ENCODE measurements around the gene MANSC1.

DNA sequence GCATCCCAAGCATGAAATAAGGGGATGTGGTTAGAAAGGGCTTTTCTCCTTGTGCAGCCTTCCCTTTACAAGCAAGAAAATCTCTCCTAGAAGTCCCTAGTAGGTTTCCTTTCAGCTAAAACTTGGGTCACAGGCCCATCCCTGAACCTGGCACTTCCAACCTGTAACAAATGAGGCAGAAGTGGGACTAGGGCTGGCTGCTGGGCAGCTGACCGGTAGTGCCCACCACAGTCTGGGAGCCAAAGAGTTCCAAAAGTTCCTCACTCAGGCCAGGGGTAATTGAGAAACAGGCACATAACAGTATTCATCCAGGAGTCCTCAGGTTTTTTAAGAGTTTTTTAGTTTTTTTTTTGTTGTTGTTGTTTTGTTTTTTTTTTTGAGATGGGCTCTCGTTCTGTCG lies 23.8 kb downstream of the MANSC1 start:
- TF ChIP-seq, protein P1, sequence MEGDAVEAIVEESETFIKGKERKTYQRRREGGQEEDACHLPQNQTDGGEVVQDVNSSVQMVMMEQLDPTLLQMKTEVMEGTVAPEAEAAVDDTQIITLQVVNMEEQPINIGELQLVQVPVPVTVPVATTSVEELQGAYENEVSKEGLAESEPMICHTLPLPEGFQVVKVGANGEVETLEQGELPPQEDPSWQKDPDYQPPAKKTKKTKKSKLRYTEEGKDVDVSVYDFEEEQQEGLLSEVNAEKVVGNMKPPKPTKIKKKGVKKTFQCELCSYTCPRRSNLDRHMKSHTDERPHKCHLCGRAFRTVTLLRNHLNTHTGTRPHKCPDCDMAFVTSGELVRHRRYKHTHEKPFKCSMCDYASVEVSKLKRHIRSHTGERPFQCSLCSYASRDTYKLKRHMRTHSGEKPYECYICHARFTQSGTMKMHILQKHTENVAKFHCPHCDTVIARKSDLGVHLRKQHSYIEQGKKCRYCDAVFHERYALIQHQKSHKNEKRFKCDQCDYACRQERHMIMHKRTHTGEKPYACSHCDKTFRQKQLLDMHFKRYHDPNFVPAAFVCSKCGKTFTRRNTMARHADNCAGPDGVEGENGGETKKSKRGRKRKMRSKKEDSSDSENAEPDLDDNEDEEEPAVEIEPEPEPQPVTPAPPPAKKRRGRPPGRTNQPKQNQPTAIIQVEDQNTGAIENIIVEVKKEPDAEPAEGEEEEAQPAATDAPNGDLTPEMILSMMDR (IDR thresholded peaks at IDR 0.05), result no peak
- no peak for TF ChIP-seq POLR2A (IDR thresholded peaks at IDR 0.05)
- TF ChIP-seq POLR2AphosphoS5 (IDR thresholded peaks at IDR 0.05), result no peak
- TF ChIP-seq EP300 (IDR thresholded peaks at IDR 0.05), result no peak

Data from sigmoid colon (tissue), 4 donors.